Neural cell (in vitro differentiated cells): Measurements from ENCODE around the gene PFKFB3. TPM values are rescaled to one million over a fixed set of nuclear protein-coding genes. Genes with fewer than 3 reads are reported as not detected.
A peak's percentile ranks its signal among the peaks of the same experiment; 100 is the strongest.

Experiments used
- H2AFZ ChIP-seq: fragments of 200-600, 300-800 bp; sonication (generic), shearing (Covaris generic); 2 replicates; pipeline ENCODE4 v1.6.0; 2014; ENCODE audit warnings: low read depth, mild to moderate bottlenecking, antibody characterized with exemption, low read length, moderate library complexity
- H3F3A ChIP-seq: fragments of 200-600 bp; shearing (Covaris generic); 2 replicates; pipeline ENCODE4 v1.6.1; 2016; ENCODE audit warnings: mild to moderate bottlenecking, moderate library complexity, mixed read lengths, antibody characterized with exemption, low read length; ENCODE audit not compliant: insufficient read depth, poor library complexity, severe bottlenecking
- H3K27ac ChIP-seq: fragments of 200-600, 300-800 bp; sonication (generic), shearing (Covaris generic); 2 replicates; pipeline ENCODE4 v1.5.1; 2014; ENCODE audit warnings: mild to moderate bottlenecking, low read length, moderate library complexity
- H3K27me3 ChIP-seq: fragments of 300-800, 200-600 bp; sonication (generic), shearing (Covaris generic); 2 replicates; pipeline ENCODE4 v1.6.0; 2014; ENCODE audit warnings: mild to moderate bottlenecking, low read depth, low read length, moderate library complexity; ENCODE audit not compliant: insufficient read depth
- H3K36me3 ChIP-seq: fragments of 300-800, 200-600 bp; sonication (generic), shearing (Covaris generic); 2 replicates; pipeline ENCODE4 v1.5.1; 2014; ENCODE audit warnings: mild to moderate bottlenecking, antibody characterized with exemption, low read length, moderate library complexity; ENCODE audit not compliant: insufficient read depth
- H3K4me2 ChIP-seq: fragments of 300-800, 200-600 bp; sonication (generic), shearing (Covaris generic); 2 replicates; pipeline ENCODE4 v1.6.0; 2014; ENCODE audit warnings: mild to moderate bottlenecking, low read length
- H3K4me3 ChIP-seq: fragments of 300-800, 200-600 bp; sonication (generic), shearing (Covaris generic); 2 replicates; pipeline ENCODE4 v1.5.1; 2014; ENCODE audit warnings: mild to moderate bottlenecking, low read length, moderate library complexity
- H3K79me2 ChIP-seq: fragments of 200-600 bp; shearing (Covaris generic); replicated peaks from 2 replicates; pipeline ENCODE4 v1.6.0; 2014; ENCODE audit warnings: mild to moderate bottlenecking, low read length, moderate library complexity; ENCODE audit not compliant: insufficient read depth
- H3K9ac ChIP-seq: fragments of 300-800, 200-600 bp; sonication (generic), shearing (Covaris generic); 2 replicates; pipeline ENCODE4 v1.6.1; 2016; ENCODE audit warnings: mild to moderate bottlenecking, low read length, mixed read lengths
- H3K9me2 ChIP-seq: fragments of 200-600 bp; shearing (Covaris generic); 2 replicates; pipeline ENCODE4 v1.6.1; 2016; ENCODE audit warnings: mild to moderate bottlenecking, low read length, mixed read lengths; ENCODE audit not compliant: insufficient read depth
- H3K9me3 ChIP-seq: fragments of 200-600, 300-800 bp; sonication (generic), shearing (Covaris generic); 2 replicates; pipeline ENCODE4 v1.6.1; 2016; ENCODE audit warnings: mild to moderate bottlenecking, mixed run types, low read length, moderate library complexity, mixed read lengths
- H4K20me1 ChIP-seq: fragments of 200-600 bp; shearing (Covaris generic); 2 replicates; pipeline ENCODE4 v1.6.1; 2016; ENCODE audit warnings: mild to moderate bottlenecking, mixed run types; ENCODE audit not compliant: insufficient read depth
- CTCF ChIP-seq: fragments of 450-650 bp; IDR thresholded peaks from 2 replicates; pipeline ENCODE4 v1.5.1; 2014; ENCODE audit warnings: antibody characterized with exemption, mild to moderate bottlenecking, moderate library complexity; ENCODE audit not compliant: poor library complexity, severe bottlenecking
- EP300 ChIP-seq: fragments of 450-650 bp; conservative IDR thresholded peaks from 2 replicates; pipeline ENCODE4 v1.6.1; 2014; ENCODE audit warnings: antibody characterized with exemption, mild to moderate bottlenecking, moderate library complexity; ENCODE audit not compliant: poor library complexity, severe bottlenecking
- EZH2 ChIP-seq: fragments of 200-600, 300-800 bp; shearing (Covaris generic), sonication (generic); IDR thresholded peaks from 2 replicates; pipeline ENCODE4 v1.6.1; 2014; ENCODE audit warnings: antibody characterized with exemption, low read length, borderline replicate concordance, mild to moderate bottlenecking; ENCODE audit not compliant: insufficient read depth, poor library complexity, severe bottlenecking
- MXI1 ChIP-seq: fragments of 450-650 bp; conservative IDR thresholded peaks from 2 replicates; pipeline ENCODE4 v1.6.1; 2014; ENCODE audit warnings: antibody characterized with exemption, mild to moderate bottlenecking; ENCODE audit not compliant: poor library complexity, severe bottlenecking
- POLR2AphosphoS5 ChIP-seq: IDR thresholded peaks from 2 replicates; pipeline ENCODE4 v1.6.1; 2012
- RAD21 ChIP-seq: fragments of 450-650 bp; conservative IDR thresholded peaks from 2 replicates; pipeline ENCODE4 v1.6.1; 2014; ENCODE audit warnings: antibody characterized with exemption, mild to moderate bottlenecking, moderate library complexity
- REST ChIP-seq: IDR thresholded peaks from 2 replicates; pipeline ENCODE4 v1.6.1; 2012; ENCODE audit warnings: borderline replicate concordance
- SMC3 ChIP-seq: fragments of 450-650 bp; conservative IDR thresholded peaks from 2 replicates; pipeline ENCODE4 v1.6.1; 2014; ENCODE audit warnings: antibody characterized with exemption, mild to moderate bottlenecking, moderate library complexity; ENCODE audit not compliant: poor library complexity
- TAF1 ChIP-seq: IDR thresholded peaks from 2 replicates; pipeline ENCODE4 v1.6.1; 2012; ENCODE audit warnings: low read depth
- polyA plus RNA-seq: library from polyadenylated mRNA; depleted of rRNA; stranded (reverse); fragments of >200 nt; gene quantifications from 2 replicates; pipeline ENCODE4 v1.2.3, GENCODE V29; 2014

Gene PFKFB3
- polyA plus RNA-seq, 1 donor from 2014 or later: 33.4 TPM

GRCh38 chr10:6161921-6162320 is 40.8 kb upstream of the PFKFB3 start:
- Histone ChIP-seq H3K36me3 (no peaks in the 10 kb centered on the region), H4K20me1 (no peaks in the 10 kb centered on the region), H3K4me3 (no peak overlapping the region), H3K9ac (no peak overlapping the region), H2AFZ (no peak overlapping the region), H3K79me2 (no peaks in the 10 kb centered on the region), H3K27ac (no peak overlapping the region), H3K9me3 (no peaks in the 10 kb centered on the region), H3K9me2 (no peaks in the 10 kb centered on the region), H3K4me2 (no peak overlapping the region), H3K27me3 (no peaks in the 10 kb centered on the region), H3F3A (no peaks in the 10 kb centered on the region)
- TF ChIP-seq MXI1: no peak
- TF ChIP-seq RAD21: no peak
- no peak for TF ChIP-seq TAF1
- TF ChIP-seq EZH2: no peak
- TF ChIP-seq POLR2AphosphoS5: no peak
- TF ChIP-seq CTCF: no peak
- no peak for TF ChIP-seq EP300
- no peak for TF ChIP-seq SMC3
- TF ChIP-seq REST: no peak

DNA sequence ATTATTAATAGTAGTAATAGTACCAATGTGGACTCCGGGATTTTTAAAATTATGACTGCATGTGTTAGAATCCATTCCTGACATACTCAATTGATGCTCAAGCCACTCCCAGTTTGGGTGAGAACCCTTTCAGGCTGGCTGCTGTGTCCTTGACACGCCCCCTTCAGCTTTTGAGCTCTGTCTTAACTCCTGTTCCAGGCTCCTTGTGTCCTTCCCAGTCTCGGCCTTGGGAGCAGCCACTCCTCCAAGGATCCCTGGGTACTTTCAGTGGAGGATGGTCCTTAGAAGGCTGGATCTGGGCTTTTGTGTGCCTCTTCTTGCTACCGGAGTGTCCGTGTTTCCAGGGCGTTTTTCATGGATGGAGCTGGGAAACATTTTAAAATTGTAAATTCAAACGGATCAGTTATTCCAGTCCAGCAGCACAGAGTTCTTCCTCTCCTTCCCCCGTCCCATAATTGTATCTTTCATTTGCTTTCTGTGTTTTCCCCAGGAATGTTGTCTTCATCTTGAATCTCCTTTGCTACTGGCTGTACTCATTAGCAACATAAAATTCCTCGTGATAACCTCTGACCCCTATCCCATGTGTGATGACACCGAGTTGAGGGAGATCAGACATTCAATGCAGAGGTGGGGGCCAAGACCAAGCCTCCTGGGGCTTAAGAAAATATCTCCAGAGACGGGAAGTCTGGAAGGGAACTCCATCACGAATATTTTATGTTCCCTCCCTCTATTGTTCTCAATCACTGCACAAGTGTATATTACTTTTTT is 40.0 kb upstream of the PFKFB3 start:
- Histone ChIP-seq H3K27me3 (no peaks in the 10 kb centered on the region), H3K9me2 (no peaks in the 10 kb centered on the region), H3K4me2 (no peak overlapping the region), H3K79me2 (no peaks in the 10 kb centered on the region), H2AFZ (no peak overlapping the region), H4K20me1 (no peaks in the 10 kb centered on the region), H3F3A (no peaks in the 10 kb centered on the region), H3K9ac (no peak overlapping the region), H3K36me3 (no peaks in the 10 kb centered on the region), H3K9me3 (no peaks in the 10 kb centered on the region), H3K4me3 (peak overlapping the region; percentile 58), H3K27ac (no peak overlapping the region)
- no peak for TF ChIP-seq MXI1
- TF ChIP-seq CTCF: no peak
- TF ChIP-seq REST: no peak
- no peak for TF ChIP-seq EZH2
- no peak for TF ChIP-seq SMC3
- no peak for TF ChIP-seq RAD21
- no peak for TF ChIP-seq POLR2AphosphoS5
- no peak for TF ChIP-seq EP300
- no peak for TF ChIP-seq TAF1
